Measurements from ENCODE around the gene SLC5A2.
"Not testable (repeated sequence)": the region's sequence is repeated elsewhere in the genome, so short reads cannot be mapped to it uniquely, and the experiment has no call there.

The SLC5A2 gene

GRCh38 chr16:31501226-31501965 lies 18.5 kb downstream of the SLC5A2 start:
- DNase-seq, result no peak

- no peak for DNase-seq
These were observed 19.0 kb downstream of the SLC5A2 start for GRCh38 chr16:31501966-31502348.

- DNase-seq, result no peak
These were observed 20.1 kb downstream of the SLC5A2 start for GRCh38 chr16:31502981-31503380.

GRCh38 chr16:31503555-31503954 lies 20.6 kb downstream of the SLC5A2 start:
- DNase-seq, result not testable (repeated sequence)

GRCh38 chr16:31504159-31504558 lies 21.2 kb downstream of the SLC5A2 start:
- DNase-seq, result no peak

GRCh38 chr16:31505483-31505882 lies 22.6 kb downstream of the SLC5A2 start:
- no peak for DNase-seq

- DNase-seq, result no peak
These were observed 24.6 kb downstream of the SLC5A2 start for GRCh38 chr16:31507617-31507928.

- peak; percentile 91 for DNase-seq
These were observed 25.2 kb downstream of the SLC5A2 start, which contains the start of gene RUSF1 for GRCh38 chr16:31507929-31508705. Gene RUSF1, minus strand, starts transcription at chr16:31508391. Its CDS starts 18 bp downstream, at chr16:31508373.

GRCh38 chr16:31508706-31509195 lies 25.8 kb downstream of the SLC5A2 start:
- no peak for DNase-seq

- DNase-seq, result no peak
These were observed 30.2 kb downstream of the SLC5A2 start for GRCh38 chr16:31513126-31513525.

GRCh38 chr16:31513884-31514283 lies 31.0 kb downstream of the SLC5A2 start:
- DNase-seq, result no peak

- DNase-seq, result no peak
These were observed 35.0 kb downstream of the SLC5A2 start for GRCh38 chr16:31517800-31518402.

GRCh38 chr16:31519759-31520431 lies 37.0 kb downstream of the SLC5A2 start:
- no peak for DNase-seq

- DNase-seq, result no peak
These were observed 38.4 kb downstream of the SLC5A2 start for GRCh38 chr16:31521368-31521767.

- DNase-seq, result no peak
These were observed 39.1 kb downstream of the SLC5A2 start for GRCh38 chr16:31522071-31522470.

- not testable (repeated sequence) for DNase-seq
These were observed 40.8 kb downstream of the SLC5A2 start for GRCh38 chr16:31523768-31524167.

- DNase-seq, result no peak
These were observed 42.2 kb downstream of the SLC5A2 start for GRCh38 chr16:31525113-31525512.

GRCh38 chr16:31527734-31528274 lies 44.9 kb downstream of the SLC5A2 start, which contains the start of gene AHSP:
Gene AHSP, plus strand, starts transcription at chr16:31527900. Its CDS starts 240 bp downstream, at chr16:31528140.
- no peak for DNase-seq

- no peak for DNase-seq
These were observed 45.7 kb downstream of the SLC5A2 start for GRCh38 chr16:31528523-31529107.

- no peak for DNase-seq
These were observed 46.4 kb downstream of the SLC5A2 start for GRCh38 chr16:31529108-31529936.

GRCh38 chr16:31529937-31530312 lies 47.0 kb downstream of the SLC5A2 start:
- no peak for DNase-seq

Measured in NCI-H510A (cell line).